Inferior parietal cortex (tissue), 1 donor: ENCODE data around the gene ALKBH3.

Source experiments
- DNase-seq: peaks from one replicate; pipeline ENCODE4 v3.0.0-alpha.2; 2016; ENCODE audit errors: extremely low spot score

The ALKBH3 gene

DNA sequence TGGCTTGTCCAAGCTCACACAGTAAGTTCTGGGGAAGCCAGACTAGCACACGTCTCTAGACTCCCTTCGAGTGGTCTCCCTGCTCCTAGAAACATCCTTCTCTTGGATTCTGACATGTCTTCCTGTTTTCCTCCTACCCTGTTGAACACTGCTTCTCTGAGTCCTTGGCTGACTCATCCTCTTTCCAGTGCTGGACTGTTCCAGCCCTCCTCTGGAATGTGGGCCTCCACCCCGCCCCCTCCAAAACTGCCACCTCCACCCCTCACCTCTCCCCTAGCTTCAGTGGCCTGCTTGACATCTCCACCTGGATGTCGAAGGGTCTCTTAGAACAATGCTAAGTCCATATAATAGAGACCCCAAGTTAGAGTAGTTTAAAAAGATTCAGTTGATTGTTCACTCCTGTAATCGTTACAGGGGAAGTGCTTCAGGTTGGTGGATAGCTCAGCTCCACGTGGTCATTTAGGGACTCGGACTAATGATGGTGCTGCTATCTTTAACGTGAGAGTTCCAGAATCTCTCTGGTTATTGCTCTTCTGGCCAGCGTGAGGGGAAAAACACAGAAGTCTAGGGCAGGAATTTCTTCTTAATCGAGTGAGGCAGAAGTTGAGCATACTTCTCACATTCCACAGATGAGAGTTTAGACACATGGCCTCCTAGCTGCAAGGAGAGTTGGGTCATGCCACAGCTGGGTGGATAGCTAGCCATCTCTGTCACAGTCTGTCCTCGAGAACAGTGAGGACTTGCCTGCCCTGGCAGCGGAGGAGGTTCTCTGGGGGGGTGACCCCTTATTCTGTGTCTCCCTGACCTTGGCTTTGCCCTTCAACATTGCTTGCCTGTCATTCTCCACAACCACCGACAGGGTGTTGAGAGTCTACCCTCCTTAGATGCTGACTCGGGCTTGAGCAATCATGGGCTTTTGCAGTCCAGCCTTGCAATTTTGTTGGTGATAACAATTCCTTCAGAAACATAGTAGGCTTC is 57.1 kb downstream of the ALKBH3 start:
- no peak for DNase-seq

DNA sequence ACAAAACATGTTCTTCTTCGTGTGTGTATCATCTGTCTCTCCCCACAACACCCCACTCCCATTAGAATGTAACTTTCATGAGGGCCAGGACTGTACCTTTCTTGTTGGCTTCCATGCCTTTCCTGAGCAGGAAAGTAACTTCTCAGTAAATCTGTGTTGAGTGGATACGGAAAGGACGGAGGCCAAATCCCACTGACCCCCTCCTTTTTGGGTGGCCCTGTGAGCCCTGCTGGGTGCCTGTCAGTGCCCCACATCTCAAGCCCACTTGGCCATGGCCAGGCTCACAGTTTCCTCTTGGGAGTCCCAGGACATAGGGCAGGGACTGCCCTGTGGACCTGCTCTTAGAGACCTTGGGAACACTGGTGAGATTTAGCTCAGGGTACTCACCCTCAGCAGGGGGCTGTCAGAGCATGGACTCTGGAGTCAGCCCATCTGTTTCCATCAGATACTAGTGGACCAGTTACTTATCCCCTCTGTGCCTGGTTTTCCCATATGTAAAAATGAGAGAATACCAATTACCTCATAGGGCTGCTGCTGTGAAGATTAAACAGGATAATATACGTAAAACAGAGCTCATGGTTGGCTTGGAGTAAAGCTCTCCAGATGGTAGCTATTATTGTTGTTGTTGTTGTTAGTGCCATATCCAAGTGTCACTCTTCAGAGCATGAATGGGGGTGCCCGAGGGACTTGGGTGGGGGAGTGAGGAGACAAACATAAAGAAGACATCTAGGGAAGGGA is 60.8 kb downstream of the ALKBH3 start:
- no peak for DNase-seq

DNA sequence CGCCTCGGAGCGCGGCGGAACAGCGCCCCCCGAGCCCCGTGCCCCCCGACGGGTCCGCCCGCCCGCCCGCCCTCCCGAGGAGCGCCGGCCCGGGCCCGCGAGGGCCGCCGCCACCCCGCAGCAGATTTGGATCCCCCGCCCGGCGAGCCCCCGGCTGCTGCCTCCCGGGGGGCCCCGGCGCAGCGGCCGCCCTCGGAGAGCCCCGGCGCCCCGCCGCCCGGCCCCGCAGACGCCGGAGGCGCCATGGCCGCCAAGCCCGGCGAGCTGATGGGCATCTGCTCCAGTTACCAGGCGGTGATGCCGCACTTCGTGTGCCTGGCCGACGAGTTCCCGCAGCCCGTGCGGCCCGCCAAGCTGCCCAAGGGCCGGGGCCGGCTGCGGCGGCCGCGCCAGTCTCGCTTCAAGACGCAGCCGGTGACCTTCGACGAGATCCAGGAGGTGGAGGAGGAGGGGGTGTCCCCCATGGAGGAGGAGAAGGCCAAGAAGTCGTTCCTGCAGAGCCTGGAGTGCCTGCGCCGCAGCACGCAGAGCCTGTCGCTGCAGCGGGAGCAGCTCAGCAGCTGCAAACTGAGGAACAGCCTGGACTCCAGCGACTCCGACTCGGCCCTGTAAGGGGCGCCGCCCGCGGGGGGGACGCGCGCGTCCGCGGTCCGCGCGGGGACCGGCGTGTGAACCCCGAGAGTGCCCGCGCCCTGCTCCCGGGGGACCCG is 62.2 kb downstream of the ALKBH3 start:
- DNase-seq: no peak

DNA sequence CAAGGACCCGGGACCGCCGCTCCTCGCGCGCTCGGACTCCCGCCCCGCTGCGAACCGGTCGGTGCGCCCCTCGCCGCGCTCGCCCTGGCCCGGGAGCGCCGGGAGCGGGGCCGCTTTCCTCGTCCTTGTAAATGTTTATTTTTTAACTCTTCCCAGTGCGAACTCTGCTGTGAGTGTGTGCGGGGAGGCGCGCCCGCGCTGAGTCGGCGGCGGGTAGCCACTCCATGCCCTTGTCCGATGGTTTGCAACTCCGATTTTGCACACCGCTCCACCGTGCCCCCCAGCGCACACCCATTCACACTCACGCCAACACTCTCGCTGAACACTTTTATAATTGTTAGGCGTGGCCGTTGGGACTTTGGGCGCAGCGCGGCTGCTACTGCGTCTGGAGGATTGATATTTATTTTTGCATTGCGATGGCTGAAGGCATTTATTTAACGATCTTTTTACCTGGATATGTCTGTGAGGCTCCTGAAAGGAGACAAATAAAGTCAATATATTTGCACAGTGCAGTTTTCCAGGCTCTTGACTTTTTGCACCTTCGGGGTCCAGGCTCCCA is 62.8 kb downstream of the ALKBH3 start:
- no peak for DNase-seq

DNA sequence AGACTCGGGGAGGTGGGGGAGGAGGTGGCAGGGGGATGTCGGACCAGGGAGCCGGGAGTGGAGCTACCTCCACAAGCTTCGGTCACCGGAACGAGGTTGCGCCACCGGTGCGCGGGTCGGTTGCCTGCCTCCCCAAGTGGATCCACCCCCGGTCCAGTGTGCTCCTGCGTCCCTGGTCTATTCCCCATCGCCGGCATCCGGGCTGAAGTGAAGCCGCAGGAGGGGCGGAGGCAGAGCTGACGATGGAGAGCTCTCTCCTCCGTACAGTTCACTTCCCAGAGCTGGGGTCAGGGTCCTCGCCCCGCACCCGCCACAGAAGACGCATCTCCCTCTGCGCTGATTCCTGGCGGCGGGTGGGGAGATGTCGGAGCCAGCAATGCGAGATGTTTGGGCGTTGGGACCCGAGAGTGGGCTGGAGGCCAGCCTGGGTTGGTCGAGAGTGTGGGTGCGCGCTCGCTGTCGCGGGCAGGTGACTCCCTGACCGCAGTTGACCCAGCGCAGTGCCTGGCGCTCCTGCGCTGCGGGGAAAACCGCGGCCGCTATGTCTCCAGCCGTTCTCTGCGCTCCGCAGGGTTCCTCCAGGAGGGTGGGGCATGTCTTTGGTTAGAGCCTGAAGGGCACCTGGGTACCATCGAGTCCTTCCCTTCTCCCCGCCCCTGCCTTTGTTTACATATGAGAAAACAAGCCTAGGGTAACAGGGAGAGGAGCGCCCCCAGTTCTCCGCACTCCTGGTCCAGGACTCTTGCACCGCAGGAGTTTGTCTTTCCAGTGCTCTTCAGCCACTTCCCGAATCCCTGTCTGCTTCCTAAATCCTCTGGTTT is 63.5 kb downstream of the ALKBH3 start:
- no peak for DNase-seq

DNA sequence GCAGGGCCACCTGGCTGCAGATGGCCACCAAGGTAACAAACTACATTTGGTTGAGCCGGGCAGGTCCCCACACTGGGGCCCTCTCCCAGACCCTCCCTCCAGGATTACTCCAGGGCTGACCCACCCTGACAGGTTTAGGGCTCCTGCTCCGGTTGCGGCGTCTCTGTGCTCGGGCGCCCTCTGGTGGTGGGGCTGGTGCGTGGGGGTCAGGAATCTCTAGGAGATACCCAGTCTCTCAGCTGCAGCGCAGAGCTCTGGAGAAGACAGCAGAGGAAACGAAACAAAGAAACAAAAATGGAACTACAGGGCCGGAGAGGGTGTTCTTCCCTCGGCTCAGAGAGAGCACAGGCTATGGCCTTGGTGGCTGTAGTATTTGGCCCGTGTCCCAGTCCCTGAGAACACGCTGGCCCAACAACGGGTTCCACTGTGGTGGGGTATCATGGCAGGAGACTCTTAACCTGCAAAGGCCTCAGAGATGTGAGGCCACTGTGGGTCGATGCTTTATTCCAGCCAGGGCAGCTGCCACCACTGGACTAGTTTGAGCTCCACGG is 64.2 kb downstream of the ALKBH3 start:
- DNase-seq: no peak

DNA sequence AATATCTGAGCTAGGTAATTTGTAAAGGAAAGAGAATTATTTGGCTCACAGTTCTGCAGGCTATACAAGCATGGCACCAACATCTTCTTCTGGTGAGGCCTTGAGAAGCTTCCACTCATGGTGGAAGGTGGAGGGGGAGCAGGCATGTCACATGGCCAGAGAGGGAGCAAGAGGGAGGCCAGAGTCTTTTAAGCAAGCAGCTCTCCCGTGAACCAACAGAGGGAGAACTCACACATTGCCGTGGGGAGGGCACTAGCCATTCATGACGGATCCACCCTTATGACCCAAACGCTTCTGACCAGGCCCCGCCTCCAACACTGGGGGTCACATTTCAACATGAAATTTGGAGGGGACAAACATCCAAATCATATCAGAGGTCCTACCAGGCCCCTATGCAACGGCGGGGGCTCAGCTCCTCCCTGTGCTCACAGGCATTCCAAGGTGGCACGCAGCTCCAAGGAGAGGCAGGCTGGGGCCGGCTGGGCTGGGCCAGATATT is 66.4 kb downstream of the ALKBH3 start:
- DNase-seq: no peak

DNA sequence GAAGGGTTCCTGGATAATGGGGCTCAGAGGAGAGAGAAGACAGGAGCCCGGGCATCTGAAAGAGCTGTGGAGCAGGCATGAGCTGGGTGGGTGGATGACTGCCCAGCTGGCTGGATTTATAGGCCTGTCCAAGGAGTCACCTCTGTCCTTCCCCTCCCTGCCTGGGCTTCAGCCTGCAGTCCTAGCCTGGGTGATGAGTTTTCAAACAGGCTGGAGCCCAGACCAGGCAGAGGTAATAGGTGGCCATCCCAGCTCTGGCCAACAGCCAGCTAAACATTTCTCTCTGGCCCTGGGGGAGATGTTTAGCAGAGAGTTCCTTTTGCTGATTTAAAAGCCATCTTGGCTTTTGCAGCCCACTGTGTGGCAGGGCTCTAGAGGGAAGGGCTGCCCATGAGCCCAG is 67.2 kb downstream of the ALKBH3 start:
- DNase-seq: no peak

DNA sequence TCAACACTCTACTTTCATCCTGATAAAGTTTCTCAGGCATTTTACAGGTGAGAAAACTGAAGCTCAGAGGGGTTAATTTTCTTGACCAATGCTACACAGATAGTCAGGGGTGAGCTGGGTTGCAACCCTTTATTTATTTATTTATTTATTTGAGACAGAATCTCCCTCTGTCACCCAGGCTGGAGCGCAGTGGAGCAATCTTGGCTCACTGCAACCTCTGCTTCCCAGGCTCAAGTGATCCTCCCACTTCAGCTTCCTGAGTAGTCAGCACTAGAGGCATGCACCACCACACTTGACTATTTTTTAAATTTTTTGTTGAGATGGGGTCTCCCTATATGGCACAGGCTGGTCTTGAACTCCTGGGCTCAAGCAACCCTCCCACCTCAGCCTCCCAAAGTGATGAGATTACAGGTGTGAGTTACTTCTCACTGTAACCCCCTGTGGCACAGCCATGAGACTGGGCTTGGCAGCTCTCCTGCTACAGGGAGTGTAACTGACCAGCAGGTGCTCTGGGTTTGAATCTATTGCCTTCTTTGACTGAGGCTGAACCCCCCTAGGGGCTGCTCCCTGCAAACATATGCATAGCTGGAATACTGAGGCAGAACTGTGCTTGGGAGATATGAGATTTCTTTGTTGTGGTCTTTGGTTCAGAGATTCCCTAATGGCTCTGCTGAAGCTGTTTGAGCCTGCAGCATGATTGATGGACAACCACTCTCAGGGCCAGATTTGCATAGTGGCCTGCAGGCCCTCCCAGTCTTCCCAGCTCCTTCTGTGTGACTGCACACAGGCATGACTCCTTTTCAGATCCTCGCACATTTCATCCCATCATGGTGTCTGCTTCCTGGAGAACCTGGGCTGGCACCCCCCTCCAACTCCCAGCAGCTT is 68.0 kb downstream of the ALKBH3 start:
- no peak for DNase-seq

DNA sequence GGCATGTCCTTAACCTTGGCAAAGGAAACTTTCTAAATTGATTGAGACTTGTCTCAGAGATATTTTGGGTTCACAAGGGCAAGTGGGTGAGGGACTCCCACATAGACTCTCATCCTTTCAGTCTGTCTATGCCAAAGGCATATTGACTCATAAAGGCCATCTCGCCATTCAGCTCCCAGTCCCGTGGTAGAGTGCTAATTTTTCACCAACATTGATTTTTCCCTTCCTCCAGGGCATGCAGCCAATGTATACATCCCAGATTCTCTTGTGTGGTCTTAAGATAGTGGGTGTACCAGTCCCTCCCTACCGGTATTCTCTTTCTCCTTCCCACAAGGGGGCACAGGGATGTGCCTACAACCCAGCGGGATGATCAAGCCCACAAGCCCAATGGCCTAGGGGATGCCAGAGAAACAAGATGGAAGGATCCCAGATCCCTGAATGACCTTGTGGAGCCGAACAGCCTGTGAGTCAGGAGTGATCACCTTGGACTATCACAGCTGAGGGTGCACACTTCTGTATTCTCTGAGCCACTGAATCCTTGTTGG is 69.8 kb downstream of the ALKBH3 start:
- DNase-seq: no peak

DNA sequence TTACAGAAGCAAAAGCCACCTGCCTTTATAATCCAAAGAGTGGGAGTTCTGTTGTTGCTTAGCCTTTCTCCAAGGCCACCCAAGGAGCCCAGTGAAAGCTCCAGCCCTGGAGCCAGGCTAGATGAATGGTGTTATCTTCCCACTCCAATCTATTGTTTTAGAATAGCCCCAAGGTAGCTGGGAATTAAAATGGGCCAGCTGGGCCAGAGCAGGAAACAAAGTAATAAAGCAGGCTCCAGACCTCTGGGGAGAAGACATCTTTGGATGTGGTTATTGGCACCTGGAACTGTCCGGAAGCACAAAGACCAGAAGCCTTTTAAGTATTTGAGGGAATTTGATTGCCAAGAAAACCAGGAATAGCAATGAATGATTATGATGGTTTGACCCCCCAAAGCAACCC is 70.6 kb downstream of the ALKBH3 start:
- DNase-seq: no peak

DNA sequence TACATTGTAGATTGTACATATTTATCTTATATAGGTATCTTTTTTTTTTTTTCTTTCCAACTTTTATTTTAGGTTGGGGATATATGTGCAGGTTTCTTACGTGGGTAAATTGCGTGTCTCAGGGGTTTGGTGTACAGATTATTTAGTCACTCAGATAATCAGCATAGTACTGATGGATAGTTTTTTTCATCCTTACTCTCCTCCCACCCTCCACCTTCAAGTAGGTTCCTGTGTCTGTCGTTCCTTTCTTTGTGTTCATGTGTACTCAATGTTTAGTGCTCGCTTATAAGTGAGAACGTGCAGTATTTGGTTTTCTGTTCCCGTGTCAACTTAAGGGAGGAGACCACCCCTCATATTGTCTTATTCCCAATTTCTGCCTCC is 71.4 kb downstream of the ALKBH3 start:
- no peak for DNase-seq

DNA sequence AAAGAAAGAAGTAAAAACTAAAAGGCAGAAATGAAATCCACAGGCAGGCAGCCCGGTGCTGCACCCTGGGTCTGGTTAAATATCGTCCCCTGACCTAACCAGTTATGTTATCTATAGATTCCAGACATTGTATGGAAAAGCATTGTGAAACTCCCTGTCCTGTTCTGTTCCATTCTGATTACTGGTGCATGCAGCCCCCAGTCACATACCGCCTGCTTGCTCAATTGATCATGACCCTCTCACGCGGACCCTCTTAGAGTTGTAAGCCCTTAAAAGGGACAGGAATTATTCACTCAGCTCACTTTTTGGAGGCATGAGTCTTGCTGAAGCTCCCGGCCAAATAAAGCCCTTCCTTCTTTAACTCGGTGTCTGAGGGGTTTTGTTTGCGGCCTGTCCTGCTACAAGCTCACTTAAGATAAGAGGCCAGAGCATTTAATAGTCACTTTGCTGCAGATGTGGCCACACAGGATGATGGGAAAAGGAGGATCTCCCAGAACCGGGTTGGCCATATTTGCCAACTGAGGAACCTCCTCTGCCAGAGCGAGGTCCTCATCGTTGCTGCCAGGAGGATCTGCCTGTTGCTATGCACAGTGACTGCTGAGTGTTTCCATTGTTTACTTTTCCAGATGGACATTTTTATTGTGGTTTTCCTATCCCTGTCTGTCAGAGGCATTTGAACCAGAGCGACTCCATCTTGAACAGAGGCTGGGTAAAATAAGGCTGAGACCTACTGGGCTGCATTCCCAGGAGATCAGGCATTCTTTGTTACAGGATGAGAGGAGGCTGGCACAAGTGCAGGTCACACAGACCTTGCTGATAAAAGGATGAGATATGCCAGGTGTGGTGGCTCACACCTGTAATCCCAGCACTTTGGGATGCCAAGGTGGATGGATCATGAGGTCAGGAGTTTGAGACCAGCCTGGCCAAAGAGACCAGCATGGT is 72.0 kb downstream of the ALKBH3 start:
- DNase-seq: no peak

DNA sequence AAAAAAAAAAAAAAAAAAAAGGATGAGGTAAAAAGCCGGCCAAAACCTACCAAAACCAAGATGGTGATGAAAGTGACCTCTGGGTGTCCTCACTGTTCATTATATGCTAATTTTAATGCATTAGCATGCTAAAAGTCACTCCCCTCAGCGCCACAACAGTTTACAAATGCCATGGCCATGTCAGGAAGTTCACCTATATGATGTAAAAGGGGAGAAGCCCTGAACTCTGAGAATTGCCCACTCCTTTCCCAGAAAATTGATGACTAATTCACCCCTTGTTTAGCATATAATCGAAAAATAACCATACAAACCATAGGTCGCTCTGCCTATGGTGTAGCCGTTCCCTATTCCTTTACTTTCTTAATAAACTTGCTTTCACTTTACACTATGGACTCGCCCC is 72.9 kb downstream of the ALKBH3 start:
- DNase-seq: no peak

DNA sequence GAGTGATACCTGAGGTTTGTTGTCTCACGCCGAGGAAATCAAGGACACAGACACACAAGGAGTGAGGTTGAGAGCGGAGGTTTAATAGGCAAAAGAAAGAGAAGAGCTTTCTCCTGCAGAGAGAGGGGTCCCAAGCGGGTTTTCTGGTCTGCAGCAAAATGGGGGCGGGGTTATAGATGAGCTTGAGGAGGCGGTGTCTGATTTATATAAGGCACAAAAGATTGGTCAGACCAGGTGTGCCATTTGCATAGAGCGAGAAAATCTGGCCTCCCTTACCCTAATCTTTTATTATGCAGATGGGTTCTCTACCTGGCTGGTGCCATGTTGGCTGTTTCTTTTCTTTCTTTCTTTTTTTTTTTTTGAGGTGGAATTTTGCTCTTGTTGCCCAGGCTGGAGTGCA is 73.6 kb downstream of the ALKBH3 start:
- no peak for DNase-seq

DNA sequence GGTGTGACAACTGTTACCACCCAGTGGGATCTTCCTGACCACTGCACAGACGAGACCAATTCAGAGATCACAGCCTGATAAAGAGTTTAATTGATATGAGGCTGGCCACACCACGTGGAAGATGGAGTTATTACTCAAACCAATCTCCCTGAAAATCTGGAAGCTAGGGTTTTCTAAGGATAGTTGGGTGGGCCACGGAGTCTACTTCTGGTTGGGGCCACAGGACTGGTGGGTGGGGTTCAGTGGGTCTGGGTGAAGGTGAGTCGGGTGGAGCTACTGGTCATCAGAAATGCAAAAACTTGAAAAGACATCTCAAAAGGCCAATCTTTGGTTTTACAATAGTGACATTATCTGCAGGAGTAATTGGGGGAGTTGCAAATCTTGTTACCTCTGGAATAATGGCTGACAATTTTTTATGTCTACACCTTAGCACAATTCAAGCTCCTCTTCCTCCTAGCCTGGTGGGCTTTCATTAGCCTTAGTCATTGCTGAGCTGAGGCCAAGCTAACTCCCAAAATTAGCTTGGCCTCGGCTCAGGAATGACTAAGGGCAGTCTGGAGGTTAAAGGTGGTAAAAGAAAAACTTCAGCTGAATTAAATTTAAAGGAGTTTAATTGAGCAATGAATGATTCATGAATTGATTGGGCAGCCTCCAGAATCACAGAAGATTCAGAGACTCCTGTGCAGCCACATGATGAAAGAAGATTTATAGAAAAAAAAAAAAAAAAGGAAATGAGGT is 74.9 kb downstream of the ALKBH3 start:
- DNase-seq: no peak

DNA sequence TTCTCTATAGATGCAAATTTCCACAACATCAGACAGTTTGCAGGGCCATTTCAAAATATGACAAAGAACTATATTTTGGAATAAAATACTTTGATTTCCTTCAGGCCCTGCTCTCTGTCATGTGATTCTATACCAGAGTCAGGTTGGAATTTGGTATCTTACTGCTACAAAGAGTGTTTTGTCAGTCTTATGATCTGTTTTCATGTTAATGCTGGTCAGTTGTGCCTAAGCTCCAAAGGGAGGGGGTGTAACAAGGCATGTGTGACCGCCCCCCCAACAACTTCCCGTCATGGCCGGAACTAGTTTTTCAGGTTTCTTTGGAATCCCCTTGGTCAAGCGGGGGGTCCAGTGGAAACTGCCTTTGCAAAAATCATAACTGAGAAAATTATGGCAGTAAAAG is 76.9 kb downstream of the ALKBH3 start:
- no peak for DNase-seq
